ENCODE measurements around the gene IL34.
"Not testable (repeated sequence)": the region's sequence is repeated elsewhere in the genome, so short reads cannot be mapped to it uniquely, and the experiment has no call there.

IL34 gene

DNA sequence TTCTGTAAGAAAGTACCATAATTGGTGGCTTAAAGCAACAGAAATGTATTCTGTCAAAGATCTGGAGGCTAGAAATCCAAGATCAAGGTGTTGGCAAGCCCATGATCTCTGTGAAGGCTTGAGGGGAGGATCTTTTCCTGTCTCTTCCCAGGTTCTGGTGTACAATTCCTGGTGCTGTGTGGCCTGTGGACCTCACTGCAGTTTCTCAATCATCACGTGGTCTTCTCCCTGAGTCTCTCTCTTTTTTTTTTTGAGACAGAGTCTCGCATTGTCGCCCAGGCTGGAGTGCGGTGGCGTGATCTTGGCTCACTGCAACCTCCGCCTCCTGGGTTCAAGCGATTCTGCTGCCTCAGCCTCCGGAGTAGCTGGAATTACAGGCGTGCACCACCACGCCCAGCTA is 12.7 kb upstream of the IL34 start:
- not testable (repeated sequence) for DNase-seq

DNA sequence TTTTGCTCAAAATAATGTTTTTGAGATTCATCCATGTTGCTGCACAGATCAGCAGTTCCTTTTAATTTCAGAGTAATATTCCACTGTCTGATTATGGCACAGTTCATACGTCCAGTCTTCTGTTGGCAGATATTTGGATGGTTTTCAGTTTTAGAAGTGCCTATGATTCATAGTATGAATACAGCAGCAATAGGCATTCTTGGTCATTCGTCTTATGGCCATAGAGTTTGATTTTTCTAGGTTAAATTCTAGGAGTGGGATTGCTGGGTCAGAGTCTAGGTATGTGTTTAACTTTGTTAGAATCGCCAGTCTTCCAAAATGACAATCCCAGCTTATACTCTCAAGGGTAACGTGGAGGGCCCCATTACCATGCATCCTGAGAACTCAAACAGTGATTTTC is 11.5 kb upstream of the IL34 start:
- no peak for DNase-seq

DNA sequence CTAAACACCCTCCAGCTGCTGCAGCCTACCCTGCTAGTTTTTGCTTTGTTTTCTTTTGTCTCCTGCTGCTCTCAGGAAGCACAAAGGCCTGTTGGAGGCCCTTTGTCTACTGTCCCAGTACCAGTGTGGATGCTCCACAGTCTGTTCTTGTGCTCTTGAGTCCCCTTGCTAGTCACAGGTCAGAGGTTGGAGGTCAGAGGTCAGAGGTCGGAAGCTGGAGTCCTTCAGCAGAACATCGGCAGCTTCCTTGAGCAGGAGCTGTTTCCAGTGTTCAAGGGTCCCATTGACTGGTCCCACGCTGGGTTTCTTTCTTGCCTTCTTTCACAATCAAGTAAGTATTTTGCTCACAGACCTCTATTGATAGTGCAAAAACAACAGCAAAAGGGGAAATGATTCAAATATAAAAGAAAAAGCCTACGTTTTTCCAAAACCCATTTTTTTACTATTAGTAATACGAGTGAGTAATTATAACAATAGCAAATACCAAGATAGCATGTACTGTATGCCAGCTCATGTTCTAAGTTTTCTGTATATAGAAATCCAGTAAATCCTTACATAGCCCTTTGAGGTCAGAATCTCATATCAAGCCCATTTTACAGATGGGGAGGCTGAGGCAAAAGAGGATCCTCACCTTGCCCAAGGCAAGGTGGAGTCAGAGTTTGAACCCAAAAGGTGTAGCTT is 10.9 kb upstream of the IL34 start:
- no peak for DNase-seq

DNA sequence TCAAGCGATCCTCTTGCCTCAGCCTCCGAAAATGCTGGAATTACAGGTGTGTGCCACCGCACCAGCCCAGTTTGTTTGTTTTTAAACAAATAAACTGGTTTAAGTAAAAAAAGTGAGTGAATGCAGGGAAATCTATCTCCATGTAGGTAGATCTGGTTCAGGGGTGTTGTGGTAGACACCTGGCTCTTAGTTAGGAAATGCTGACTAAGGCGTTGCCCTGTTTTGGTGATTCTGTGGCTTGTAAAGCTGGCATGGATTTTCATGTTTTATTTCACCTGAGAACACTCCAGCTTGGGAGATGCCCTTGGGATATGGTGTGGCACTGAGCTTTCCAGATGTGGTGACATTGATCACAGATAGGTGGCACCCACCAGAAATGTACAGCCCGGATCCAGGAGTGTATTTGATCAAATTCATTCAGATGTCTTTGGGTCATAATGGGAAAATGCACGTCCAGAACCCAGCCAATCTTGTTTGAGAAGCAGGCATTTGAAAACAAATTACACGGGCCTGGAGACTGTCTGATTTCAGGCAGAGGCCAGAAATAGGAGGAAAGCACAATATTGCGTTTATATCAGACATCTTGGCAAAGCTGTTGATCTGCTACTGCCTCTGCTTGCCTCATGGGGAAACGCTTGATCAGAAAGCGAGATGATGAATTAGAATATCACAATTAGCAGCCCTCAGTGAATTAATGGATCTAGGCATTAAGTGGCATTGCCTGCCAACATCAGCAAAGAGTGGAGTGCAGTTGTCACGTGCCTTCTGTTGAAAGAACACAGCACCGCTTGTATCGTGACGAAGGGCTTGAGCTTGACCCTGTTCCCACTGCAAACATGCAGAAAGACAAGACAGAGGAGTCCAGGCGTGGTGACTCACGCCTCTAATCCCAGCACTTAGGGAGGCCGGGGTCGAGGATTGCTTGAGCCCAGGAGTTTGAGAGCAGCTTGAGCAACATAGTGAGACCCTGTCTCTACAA is 7.3 kb upstream of the IL34 start:
- DNase-seq, result no peak

DNA sequence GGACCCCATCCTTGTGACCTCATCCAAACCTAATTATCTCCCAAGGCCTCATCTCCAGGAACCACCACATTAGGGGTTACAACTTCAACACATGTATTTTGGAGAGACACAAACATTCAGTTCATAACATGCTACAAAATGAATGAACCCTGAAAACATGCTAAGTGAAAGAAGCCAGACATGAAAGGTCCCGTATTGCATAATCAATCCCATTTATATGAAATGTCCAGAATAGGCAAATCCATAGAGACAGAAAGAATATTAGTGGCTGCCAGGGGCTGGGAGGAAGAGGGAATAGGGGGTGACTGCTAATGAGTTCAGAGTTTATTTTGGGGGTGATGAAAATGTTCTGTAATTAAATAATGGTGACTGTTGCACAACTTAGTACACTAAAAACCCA is 3.7 kb upstream of the IL34 start:
- DNase-seq, result no peak

DNA sequence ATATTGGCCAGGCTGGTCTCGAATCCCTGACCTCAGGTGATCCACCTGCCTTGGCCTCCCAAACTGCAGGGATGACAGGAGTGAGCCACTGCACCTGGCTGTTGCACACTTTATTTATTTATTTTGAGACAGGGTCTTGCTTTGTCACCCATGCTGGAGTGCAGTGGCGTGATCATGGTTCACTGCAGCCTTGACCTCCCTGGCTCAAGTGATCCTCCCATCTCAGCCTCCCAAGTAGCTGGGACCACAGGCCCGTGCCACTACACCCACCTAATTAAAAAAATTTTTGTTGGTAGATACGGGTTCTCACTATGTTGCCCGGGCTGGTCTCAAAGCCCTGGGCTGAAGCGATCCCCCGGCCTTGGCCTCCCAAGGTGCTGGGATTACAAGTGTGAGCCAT is 3.1 kb upstream of the IL34 start:
- DNase-seq, result not testable (repeated sequence)

DNA sequence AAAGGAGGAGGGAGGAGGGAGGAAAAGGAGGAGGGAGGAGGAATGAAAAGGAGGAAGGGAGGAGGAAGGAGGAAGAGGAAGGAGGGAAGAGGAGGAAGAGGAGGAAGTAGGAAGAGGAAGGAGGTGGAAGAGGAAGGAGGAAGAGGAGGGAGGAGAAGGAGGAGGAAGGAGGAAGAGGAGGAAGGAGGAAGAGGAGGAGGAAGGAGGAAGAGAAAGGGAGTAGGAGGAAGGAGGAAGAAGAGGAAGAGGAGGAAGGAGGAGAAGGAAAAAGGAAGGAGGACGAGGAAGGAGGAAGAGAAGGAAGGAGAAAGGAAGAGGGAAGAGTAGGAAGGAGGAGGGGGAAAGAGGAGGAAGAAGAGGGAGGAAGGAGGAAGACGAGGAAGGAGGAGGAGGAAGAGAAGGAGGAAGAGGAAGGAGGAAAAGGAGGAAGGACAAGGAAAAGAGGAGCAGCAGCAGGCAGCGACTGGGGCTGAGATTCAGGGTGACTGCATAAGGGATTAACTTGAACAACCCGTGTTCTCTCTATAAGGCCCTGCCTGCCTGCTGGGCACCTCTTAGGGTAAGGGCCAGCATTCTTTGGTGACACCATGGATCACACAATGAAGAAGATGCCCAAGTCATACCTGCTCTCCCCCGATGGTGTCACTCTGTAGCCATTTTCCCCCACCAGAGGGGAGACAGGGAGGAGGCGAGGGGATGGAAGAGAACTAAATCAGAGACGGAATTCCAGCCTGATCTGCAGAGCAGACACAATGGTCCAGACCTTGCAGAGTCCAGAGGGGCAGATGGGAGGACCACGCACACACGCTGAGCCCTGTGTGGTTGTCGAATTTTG is 1.4 kb upstream of the IL34 start:
- DNase-seq, result no peak

DNA sequence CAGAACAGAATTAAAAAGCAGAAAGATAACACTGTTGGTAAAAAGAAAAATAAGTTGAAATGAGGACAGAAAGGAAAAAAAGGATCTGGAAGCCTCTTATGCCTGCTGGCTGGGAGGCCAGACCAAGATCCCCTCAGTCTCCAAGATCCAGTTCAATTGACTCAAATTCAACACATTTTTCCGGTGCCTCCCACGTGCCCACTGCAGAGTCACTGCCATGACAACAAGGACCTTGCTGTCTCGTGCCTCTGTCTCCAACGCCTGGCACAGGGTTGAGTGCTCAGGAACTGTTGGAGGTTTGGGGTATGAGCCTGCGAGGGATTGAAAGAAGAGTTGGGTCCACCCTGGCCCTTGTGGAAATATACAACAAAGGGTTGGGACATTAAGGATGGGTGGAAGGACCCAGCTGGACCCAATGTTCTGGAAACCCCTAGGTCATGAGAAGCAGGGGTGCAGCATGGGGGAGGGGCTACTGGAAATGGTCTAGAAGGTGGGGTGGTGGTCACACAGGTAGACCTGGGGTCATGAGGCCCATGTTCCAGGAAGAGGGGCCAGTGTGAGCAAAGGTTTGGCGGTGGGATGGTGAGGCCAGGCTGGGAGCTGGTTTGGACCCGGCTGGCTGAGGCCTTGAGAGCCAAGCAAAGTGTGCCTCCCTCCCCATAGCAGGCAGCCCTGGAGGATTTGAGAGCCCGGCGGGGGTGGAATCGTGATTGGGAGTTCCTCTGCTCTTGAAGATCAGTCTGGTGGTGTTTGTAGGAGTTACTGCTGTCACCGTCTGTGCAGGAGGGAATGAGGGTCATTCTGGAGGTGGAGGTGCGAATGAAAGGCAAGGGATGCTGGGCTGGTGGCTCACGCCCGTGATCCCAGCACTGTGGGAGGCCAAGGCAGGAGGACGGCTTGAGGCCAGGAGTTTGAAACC is 1.3 kb downstream of the IL34 start:
- no peak for DNase-seq

DNA sequence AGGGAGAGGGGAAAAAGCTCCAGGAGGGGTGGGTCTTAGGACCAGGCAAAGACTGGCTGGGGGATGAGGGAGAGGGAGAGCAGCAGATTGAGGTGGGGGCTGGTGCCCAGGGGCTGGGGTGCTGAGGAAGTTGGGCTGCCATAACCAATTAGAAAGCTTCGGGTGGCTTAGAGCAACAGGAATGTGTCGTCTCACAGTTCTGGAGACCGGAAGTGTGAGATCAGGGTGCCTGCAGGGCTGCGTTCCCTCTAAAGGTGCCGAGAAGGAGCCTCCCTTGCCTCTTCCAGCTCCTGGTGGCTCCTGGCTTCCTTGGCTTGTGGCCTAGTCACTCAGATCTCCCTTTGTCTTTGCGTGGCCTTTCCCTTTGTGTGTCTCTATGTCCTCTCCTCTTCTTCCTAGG is 2.2 kb downstream of the IL34 start:
- no peak for DNase-seq

DNA sequence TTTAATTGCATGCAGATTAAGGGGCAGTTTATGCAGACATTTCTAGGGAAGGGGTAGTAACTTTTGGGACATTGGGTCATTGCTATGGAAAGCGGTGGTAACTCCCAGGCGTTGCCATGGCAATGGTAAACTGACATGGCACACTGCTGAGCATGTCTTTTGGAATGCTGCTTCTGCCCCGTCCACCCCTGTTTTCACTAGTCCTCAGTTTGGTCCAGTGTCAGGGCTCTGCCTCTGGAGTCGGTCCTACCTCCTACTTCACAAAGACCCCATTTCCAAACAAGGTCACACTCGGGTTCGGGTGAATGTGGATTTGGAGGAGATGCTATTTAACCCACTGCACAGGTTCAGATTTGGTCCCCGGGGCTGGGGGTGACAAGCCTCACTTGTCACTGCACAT is 2.9 kb downstream of the IL34 start:
- no peak for DNase-seq

DNA sequence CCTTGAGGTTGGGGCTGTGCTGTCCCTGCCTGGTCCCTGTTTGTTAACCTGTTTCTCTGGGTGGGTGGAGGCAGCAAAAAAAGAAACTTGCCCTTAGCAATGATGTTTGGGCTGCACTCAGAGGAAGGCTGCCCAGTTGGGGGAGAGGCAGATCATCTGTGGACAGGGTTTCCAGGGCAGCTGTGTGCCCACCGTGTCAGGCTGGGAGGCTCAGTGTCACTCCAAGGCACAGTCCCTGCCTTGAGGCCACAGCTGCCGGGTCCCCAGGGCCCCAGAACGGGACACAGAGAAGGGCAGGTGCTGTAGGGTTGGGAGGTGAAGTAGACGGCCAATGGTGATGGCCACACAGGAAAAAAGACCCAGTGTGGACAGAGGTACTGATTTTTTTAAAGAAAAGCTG is 3.9 kb downstream of the IL34 start:
- no peak for DNase-seq

DNA sequence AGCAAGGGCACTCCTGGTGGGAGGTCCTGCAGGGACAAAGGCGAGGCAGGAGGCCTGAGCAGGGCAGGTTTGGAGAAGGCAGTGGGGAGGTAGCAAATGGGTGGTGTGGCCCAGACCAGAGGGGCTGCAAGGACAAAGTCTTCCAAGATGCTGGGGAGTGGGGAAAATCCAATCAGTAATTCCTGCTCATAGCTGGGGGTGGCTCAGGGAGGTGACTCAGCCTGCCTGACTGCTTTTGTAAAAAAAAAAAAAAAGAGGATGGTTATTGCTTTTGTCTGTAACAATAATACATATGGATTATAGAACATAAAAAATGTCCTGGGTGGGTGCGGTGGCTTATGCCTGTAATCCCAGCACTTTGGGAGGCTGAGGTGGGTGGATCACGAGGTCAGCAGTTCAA is 5.2 kb downstream of the IL34 start:
- DNase-seq, result no peak

DNA sequence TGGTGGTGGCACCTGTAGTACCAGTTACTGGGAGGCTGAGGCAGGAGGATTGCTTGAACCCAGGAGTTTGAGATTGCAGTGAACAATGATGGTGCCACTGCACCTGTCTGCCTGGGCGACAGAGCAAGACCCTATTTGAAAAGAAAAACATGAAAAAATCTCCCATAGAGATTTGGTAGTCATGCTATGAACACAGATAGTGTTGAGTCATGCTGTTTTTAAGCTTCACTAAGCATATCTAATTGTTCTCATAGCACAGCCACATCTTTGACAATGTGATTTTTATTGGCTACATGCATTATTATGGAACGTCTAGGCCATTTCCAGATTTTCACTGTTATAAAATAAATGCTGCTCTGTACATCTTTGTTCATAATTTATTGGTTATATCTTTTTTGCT is 6.0 kb downstream of the IL34 start:
- DNase-seq, result no peak

DNA sequence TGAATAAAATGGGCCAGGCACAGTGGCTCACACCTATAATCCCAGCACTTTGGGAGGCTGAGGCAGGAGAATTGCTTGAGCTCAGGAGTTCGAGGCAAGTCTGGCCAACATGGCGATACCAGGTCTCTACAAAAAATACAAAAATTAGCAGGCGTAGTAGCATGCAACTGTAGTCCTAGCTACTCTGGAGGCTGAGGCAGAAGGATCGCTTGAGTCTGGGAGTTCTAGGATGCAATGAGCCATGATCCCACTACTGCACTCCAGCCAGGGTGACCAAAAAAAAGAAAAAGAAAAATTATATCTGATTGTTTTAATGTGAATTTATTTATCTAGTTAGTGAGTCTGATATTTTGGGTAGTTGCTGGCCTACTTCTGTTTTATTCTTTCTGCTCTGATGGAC is 7.0 kb downstream of the IL34 start:
- DNase-seq, result no peak

DNA sequence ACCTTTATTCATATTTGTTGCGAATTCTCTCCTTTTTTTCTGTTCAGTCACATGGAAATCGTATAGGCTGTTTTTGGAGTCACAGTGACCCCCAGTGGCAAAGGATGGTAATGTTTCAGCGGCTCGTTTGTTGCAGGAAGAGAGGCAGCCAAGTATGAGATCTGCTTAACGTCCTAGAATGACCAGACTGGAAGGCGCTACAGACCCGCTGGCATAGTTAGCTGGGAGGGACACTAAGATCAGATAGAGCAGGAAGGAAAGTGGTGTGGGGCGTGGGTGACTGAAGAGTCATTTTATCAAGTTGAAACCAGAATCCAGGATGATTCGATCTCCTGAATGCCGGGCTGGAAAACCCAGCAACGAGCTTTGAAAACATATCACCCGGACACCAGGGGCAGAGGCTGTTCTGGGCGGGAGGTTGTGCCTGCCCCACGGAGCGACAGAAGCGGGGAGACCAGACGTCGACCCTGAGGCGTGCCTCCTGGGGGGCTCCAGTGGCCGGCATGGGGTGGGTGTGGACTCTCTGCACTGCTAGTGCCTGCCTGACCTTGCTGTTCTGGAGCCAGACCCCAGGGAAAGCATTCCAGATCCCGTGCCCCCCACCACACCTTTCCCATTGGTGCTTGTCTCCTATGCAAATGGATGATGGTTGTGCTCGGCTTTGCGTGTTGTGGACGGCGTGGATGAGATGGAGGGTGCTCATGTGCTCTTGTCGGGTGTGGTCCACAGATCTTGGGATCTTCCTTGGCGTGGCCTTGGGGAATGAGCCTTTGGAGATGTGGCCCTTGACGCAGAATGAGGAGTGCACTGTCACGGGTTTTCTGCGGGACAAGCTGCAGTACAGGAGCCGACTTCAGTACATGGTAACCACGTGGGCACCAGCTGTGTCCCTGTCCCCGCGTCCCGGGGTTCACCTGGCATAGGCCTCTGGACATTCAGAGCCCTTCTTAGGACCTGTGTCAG is 7.7 kb downstream of the IL34 start:
- peak; percentile 69 for DNase-seq

DNA sequence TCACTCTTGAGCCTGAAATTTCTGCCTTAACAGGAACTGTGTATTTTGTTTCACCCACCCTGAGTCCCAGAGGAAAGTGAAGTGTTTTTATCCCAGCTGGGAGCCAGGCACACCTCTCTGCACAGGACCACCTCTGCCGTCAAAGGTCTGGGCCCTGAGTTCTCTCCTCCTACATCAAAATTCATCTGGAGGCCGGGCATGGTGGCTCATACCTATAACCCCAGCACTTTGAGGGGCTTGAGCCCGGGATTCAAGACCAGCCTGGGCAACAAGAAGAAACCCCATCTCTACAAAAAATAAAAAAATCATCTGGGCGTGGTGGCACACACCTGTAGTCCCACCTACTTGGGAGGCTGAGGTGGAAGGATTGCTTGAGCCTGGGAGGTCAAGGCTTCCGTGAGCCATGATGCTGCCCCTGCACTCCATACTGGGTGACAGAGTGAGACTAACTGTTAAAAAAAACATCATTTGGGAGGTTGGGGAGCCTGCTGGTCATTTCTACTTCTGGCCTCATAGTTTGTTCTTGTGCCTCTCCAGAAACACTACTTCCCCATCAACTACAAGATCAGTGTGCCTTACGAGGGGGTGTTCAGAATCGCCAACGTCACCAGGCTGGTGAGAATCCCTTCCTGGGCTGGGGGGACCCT is 9.8 kb downstream of the IL34 start:
- no peak for DNase-seq

DNA sequence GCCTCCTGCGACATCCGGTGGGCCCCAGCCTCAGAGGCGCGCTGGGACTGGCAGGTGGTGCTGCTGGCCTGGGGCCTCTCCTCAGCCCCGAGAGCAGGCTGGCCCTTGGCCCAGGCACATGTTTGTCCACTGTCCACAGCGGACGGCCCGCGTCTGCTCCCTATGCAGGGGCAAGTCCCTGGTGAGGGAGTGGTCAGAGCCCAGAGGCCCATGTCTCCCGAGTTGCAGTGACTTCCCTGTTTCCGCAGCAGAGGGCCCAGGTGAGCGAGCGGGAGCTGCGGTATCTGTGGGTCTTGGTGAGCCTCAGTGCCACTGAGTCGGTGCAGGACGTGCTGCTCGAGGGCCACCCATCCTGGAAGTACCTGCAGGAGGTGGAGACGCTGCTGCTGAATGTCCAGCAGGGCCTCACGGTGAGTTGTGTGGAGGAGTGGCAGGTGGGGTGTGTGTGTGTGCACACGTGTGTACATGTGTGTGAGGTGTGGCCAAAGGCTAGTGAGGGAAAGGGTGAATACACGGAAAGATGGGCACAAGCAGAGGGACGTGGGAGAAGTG is 10.4 kb downstream of the IL34 start:
- no peak for DNase-seq

DNA sequence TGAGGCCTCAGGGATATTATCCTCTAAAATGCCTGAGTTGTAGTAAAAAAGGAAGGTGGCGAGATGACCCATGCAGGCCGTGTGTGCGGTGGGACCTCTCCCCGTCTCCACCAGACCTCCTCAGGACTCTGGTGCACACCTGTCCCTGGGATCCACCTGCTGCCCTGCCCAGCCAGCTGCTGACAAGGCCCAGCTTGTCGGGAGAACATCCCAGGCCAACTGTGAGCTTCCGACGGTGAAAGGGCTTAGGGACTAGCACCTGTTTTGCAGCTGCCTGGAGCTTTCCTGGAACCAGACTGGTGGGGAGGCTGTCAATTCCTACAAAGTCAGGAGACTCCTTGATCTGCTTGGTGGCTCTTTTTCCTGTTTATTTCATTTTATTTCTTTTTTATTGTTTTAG is 11.6 kb downstream of the IL34 start:
- DNase-seq, result no peak

DNA sequence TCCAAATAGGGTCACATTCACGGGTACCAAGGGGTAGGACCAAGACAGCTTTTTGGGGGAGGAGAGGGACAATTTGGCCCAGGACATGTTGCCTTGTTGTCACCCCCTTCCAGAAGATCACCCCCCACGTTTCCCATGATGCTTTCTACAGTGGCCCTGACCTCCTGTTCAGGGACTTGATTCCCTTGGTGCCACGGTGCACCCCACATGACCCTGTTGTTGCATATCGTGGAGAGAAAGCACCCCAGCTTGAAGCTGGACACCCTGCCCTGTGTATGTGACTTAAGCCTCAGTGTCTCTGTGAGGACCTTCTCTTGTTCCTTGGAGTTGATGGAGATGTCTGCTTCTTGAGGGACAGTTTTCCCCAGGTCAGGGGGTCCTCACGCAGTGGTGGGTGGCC is 12.6 kb downstream of the IL34 start:
- no peak for DNase-seq

DNA sequence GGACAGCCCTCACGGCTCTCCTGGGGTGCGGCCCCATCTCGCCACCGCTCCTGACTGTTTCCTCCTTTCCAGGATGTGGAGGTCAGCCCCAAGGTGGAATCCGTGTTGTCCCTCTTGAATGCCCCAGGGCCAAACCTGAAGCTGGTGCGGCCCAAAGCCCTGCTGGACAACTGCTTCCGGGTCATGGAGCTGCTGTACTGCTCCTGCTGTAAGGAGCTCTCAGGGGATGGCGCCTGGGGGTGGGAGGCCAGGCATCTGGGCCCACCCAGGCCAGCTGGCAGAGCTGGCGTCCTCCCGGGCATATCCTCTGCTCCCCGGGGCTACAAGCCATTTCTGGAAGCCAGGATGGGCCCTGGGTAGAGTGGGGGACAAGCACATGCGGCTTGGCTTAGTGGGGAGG is 13.2 kb downstream of the IL34 start:
- no peak for DNase-seq

All from activated effector memory CD4-positive, alpha-beta T cell treated with Interleukin-2 at 50 U/mL for 16 hours (primary cell).